ENCODE measurements around the gene PLXNA4.

PLXNA4 gene

DNA sequence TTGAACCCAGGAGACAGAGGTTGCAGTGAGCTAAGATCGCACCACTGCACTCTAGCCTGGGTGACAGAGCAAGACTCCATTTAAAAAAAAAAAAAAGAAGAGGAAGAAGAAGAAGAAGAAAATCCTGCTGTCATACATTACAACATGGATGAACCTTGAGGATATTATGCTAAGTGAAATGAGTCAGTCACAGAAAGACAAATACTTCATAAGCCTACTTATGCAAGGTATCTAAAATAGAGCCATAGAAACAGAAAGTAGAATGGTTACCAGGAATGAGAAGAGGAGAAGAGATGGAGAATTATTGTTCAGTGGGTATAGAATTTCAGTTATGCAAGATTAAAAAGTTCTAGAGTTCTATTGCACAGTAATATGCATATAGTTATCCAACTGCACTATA, 466.5 kb downstream of the PLXNA4 start:
- peaks cover 0 to 7% of the 10 kb centered on the region in 2 experiments for H3K4me1 ChIP-seq (ENCODE audit: control insufficient read depth in 1 of 2, insufficient read depth in 2 of 2, low read length in 2 of 2)
- H3K36me3 ChIP-seq (ENCODE audit: control insufficient read depth in 1 of 2, insufficient read depth in 2 of 2, low read length in 2 of 2) = no peaks in the 10 kb centered on the region
- DNase-seq = no peak
- no peak overlapping the region for H3K4me2 ChIP-seq (ENCODE audit: low read length)
- H4K8ac ChIP-seq (ENCODE audit: low read depth, low read length) = no peak overlapping the region
- H4K12ac ChIP-seq (ENCODE audit: low read depth, low read length) = no peak overlapping the region
- H3K18ac ChIP-seq (ENCODE audit: low read length) = no peak overlapping the region
- no peaks in the 10 kb centered on the region for H3K79me2 ChIP-seq (ENCODE audit: control insufficient read depth, insufficient read depth, low read length, poor library complexity)
- no peak overlapping the region for H2BK12ac ChIP-seq (ENCODE audit: low read length)
- no peak overlapping the region for H3K4ac ChIP-seq (ENCODE audit: low read depth, low read length)
- H4K91ac ChIP-seq (ENCODE audit: low read depth, low read length) = no peak overlapping the region
- H3K14ac ChIP-seq (ENCODE audit: low read length) = no peak overlapping the region
- H2BK5ac ChIP-seq (ENCODE audit: low read depth, low read length, poor library complexity) = no peak overlapping the region
- H2AK5ac ChIP-seq (ENCODE audit: low read length) = no peak overlapping the region
- H2AFZ ChIP-seq (ENCODE audit: insufficient read depth, low read length, poor library complexity) = no peak overlapping the region
- H3K27me3 ChIP-seq (ENCODE audit: insufficient read depth, low read length) = no peaks in the 10 kb centered on the region
- H3K27ac ChIP-seq (ENCODE audit: low read depth, low read length) = no peak overlapping the region
- H3K23ac ChIP-seq (ENCODE audit: low read length) = no peak overlapping the region
- H3K9me3 ChIP-seq (ENCODE audit: insufficient read depth, low read depth, low read length) = no peaks in the 10 kb centered on the region
- no CpG with 5 or more reads among the region's 1 CpG for WGBS (ENCODE audit: extremely low coverage, insufficient coverage, insufficient read length)
- H3K9ac ChIP-seq (ENCODE audit: low read length) = no peak overlapping the region
- H3K79me1 ChIP-seq (ENCODE audit: low read length) = no peaks in the 10 kb centered on the region
- no peak overlapping the region for H3K4me3 ChIP-seq (ENCODE audit: low read depth, low read length)
- no peak overlapping the region for H2BK120ac ChIP-seq (ENCODE audit: insufficient read depth, low read length, poor library complexity)

- no CpG with 5 or more reads among the region's 4 CpGs for WGBS (ENCODE audit: extremely low coverage, insufficient coverage, insufficient read length)
- Histone ChIP-seq H3K4me2 (ENCODE audit: low read length) (no peak overlapping the region), H3K27ac (ENCODE audit: low read depth, low read length) (no peak overlapping the region), H3K9ac (ENCODE audit: low read length) (no peak overlapping the region), H4K12ac (ENCODE audit: low read depth, low read length) (no peak overlapping the region), H3K4me3 (ENCODE audit: low read depth, low read length) (no peak overlapping the region), H4K91ac (ENCODE audit: low read depth, low read length) (no peak overlapping the region), H3K27me3 (ENCODE audit: insufficient read depth, low read length) (no peaks in the 10 kb centered on the region), H2BK12ac (ENCODE audit: low read length) (no peak overlapping the region), H3K9me3 (ENCODE audit: insufficient read depth, low read depth, low read length) (no peaks in the 10 kb centered on the region), H3K14ac (ENCODE audit: low read length) (no peak overlapping the region), H3K79me1 (ENCODE audit: low read length) (no peaks in the 10 kb centered on the region), H3K23ac (ENCODE audit: low read length) (no peak overlapping the region), H3K36me3 (ENCODE audit: control insufficient read depth in 1 of 2, insufficient read depth in 2 of 2, low read length in 2 of 2) (no peaks in the 10 kb centered on the region), H2BK5ac (ENCODE audit: low read depth, low read length, poor library complexity) (no peak overlapping the region), H2AFZ (ENCODE audit: insufficient read depth, low read length, poor library complexity) (no peak overlapping the region), H3K79me2 (ENCODE audit: control insufficient read depth, insufficient read depth, low read length, poor library complexity) (no peaks in the 10 kb centered on the region), H3K4me1 (ENCODE audit: control insufficient read depth in 1 of 2, insufficient read depth in 2 of 2, low read length in 2 of 2) (no peaks in the 10 kb centered on the region), H4K8ac (ENCODE audit: low read depth, low read length) (no peak overlapping the region), H2AK5ac (ENCODE audit: low read length) (no peak overlapping the region), H3K4ac (ENCODE audit: low read depth, low read length) (no peak overlapping the region), H2BK120ac (ENCODE audit: insufficient read depth, low read length, poor library complexity) (no peak overlapping the region), H3K18ac (ENCODE audit: low read length) (no peak overlapping the region)
- DNase-seq = no peak
These were observed 467.7 kb downstream of the PLXNA4 start for GRCh38 chr7:132108563-132108962.

DNA sequence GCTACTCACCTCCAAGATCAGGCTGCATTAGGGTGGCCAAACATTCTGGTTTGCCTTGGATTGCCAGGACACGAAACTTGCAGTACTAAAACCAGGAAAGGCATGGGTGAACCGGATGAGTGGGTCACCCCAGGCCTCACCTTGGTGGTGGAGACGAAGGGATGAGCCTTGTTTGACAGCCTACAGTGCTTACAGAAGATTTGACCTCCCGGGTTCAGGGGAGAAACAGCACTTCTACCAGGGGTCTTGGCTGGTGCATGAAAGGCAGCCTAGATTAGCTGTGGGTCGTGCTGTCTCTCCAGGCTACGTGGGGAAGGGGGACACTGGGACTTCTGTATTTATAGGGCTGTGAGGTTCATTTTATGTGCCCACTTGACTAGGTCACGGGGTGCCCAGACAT, 469.8 kb downstream of the PLXNA4 start:
- Histone ChIP-seq H2BK120ac (ENCODE audit: insufficient read depth, low read length, poor library complexity) (no peak overlapping the region), H3K14ac (ENCODE audit: low read length) (no peak overlapping the region), H3K27me3 (ENCODE audit: insufficient read depth, low read length) (no peaks in the 10 kb centered on the region), H3K79me2 (ENCODE audit: control insufficient read depth, insufficient read depth, low read length, poor library complexity) (no peaks in the 10 kb centered on the region), H2AFZ (ENCODE audit: insufficient read depth, low read length, poor library complexity) (no peak overlapping the region), H3K18ac (ENCODE audit: low read length) (no peak overlapping the region), H3K9me3 (ENCODE audit: insufficient read depth, low read depth, low read length) (no peaks in the 10 kb centered on the region), H2AK5ac (ENCODE audit: low read length) (no peak overlapping the region), H3K79me1 (ENCODE audit: low read length) (no peaks in the 10 kb centered on the region), H3K4me1 (ENCODE audit: control insufficient read depth in 1 of 2, insufficient read depth in 2 of 2, low read length in 2 of 2) (no peaks in the 10 kb centered on the region), H2BK12ac (ENCODE audit: low read length) (no peak overlapping the region), H3K9ac (ENCODE audit: low read length) (no peak overlapping the region), H3K4me2 (ENCODE audit: low read length) (no peak overlapping the region), H3K4me3 (ENCODE audit: low read depth, low read length) (no peak overlapping the region), H4K12ac (ENCODE audit: low read depth, low read length) (no peak overlapping the region), H4K91ac (ENCODE audit: low read depth, low read length) (no peak overlapping the region), H3K27ac (ENCODE audit: low read depth, low read length) (no peak overlapping the region), H4K8ac (ENCODE audit: low read depth, low read length) (no peak overlapping the region), H3K4ac (ENCODE audit: low read depth, low read length) (no peak overlapping the region), H3K36me3 (ENCODE audit: control insufficient read depth in 1 of 2, insufficient read depth in 2 of 2, low read length in 2 of 2) (no peaks in the 10 kb centered on the region), H2BK5ac (ENCODE audit: low read depth, low read length, poor library complexity) (no peak overlapping the region), H3K23ac (ENCODE audit: low read length) (no peak overlapping the region)
- no peak for DNase-seq
- no CpG with 5 or more reads among the region's 7 CpGs for WGBS (ENCODE audit: extremely low coverage, insufficient coverage, insufficient read length)

GRCh38 chr7:132105096-132105495, 471.2 kb downstream of the PLXNA4 start:
- no peak overlapping the region for H4K91ac ChIP-seq (ENCODE audit: low read depth, low read length)
- no peaks in the 10 kb centered on the region for H3K27me3 ChIP-seq (ENCODE audit: insufficient read depth, low read length)
- no peak overlapping the region for H2AK5ac ChIP-seq (ENCODE audit: low read length)
- H3K4me1 ChIP-seq (ENCODE audit: control insufficient read depth in 1 of 2, insufficient read depth in 2 of 2, low read length in 2 of 2) = no peaks in the 10 kb centered on the region
- no peak overlapping the region for H4K8ac ChIP-seq (ENCODE audit: low read depth, low read length)
- no peaks in the 10 kb centered on the region for H3K9me3 ChIP-seq (ENCODE audit: insufficient read depth, low read depth, low read length)
- no peak overlapping the region for H3K4me3 ChIP-seq (ENCODE audit: low read depth, low read length)
- H3K27ac ChIP-seq (ENCODE audit: low read depth, low read length) = no peak overlapping the region
- no peaks in the 10 kb centered on the region for H3K79me2 ChIP-seq (ENCODE audit: control insufficient read depth, insufficient read depth, low read length, poor library complexity)
- no peak overlapping the region for H3K23ac ChIP-seq (ENCODE audit: low read length)
- no peaks in the 10 kb centered on the region for H3K36me3 ChIP-seq (ENCODE audit: control insufficient read depth in 1 of 2, insufficient read depth in 2 of 2, low read length in 2 of 2)
- H2AFZ ChIP-seq (ENCODE audit: insufficient read depth, low read length, poor library complexity) = no peak overlapping the region
- H4K12ac ChIP-seq (ENCODE audit: low read depth, low read length) = no peak overlapping the region
- no peak for DNase-seq
- no peak overlapping the region for H3K18ac ChIP-seq (ENCODE audit: low read length)
- H2BK12ac ChIP-seq (ENCODE audit: low read length) = no peak overlapping the region
- H2BK5ac ChIP-seq (ENCODE audit: low read depth, low read length, poor library complexity) = no peak overlapping the region
- H3K4ac ChIP-seq (ENCODE audit: low read depth, low read length) = no peak overlapping the region
- WGBS (ENCODE audit: extremely low coverage, insufficient coverage, insufficient read length) = no CpG with 5 or more reads among the region's 3 CpGs
- H3K14ac ChIP-seq (ENCODE audit: low read length) = no peak overlapping the region
- H3K79me1 ChIP-seq (ENCODE audit: low read length) = no peaks in the 10 kb centered on the region
- H2BK120ac ChIP-seq (ENCODE audit: insufficient read depth, low read length, poor library complexity) = no peak overlapping the region
- no peak overlapping the region for H3K4me2 ChIP-seq (ENCODE audit: low read length)
- no peak overlapping the region for H3K9ac ChIP-seq (ENCODE audit: low read length)

Measured in trophoblast cell (in vitro differentiated cells and primary cell).